Lower lobe of right lung (tissue), 2 donors: ENCODE results near the gene HIC1. TPM values are rescaled to one million over a fixed set of nuclear protein-coding genes. Genes with fewer than 3 reads are reported as not detected.
A peak's percentile ranks its signal among the peaks of the same experiment; 100 is the strongest.

Experiments
- ATAC-seq, 2 donors: fragments of 200-7000 bp; cut with Tn5 transposase; one replicate each; pipeline ENCODE4 v1.9.1; 2020 to 2022; ENCODE audit warnings: mild to moderate bottlenecking in 2 of 2, moderate library complexity in 2 of 2
- DNase-seq: peaks from one replicate; pipeline ENCODE4 v3.0.0-alpha.2; 2020
- H3K27ac ChIP-seq: fragments of 200-600 bp; one replicate; pipeline ENCODE4 v1.8.0; 2022
- H3K27me3 ChIP-seq: fragments of 200-600 bp; one replicate; pipeline ENCODE4 v1.8.0; 2022; ENCODE audit warnings: low read depth
- H3K36me3 ChIP-seq: fragments of 200-600 bp; one replicate; pipeline ENCODE4 v1.8.0; 2022; ENCODE audit warnings: mild to moderate bottlenecking
- H3K4me1 ChIP-seq: fragments of 200-600 bp; one replicate; pipeline ENCODE4 v1.8.0; 2022
- H3K4me3 ChIP-seq: fragments of 200-600 bp; one replicate; pipeline ENCODE4 v1.8.0; 2022; ENCODE audit warnings: mild to moderate bottlenecking
- H3K9me3 ChIP-seq: fragments of 200-600 bp; one replicate; pipeline ENCODE4 v1.8.0; 2022
- CTCF ChIP-seq: fragments of 200-600 bp; IDR thresholded peaks from one replicate; pipeline ENCODE4 v1.8.0; 2022; ENCODE audit warnings: antibody characterized with exemption, mild to moderate bottlenecking
- intact Hi-C: fragments of 100-400 bp; cut with DNase I; formaldehyde crosslinking; loops from one replicate; pipeline ENCODE4 v1.11.0; 2022
- total RNA-seq: library from RNA; stranded (reverse); fragmentation: NEBNext Ultra II Directional; extraction: Animal tissue kit (Norgen Biotek cat#: 25700); gene quantifications from one replicate; pipeline ENCODE4 v1.2.1, GENCODE V29; 2021
- donor health status: DM: no; HTN: yes; CAD: no; lungs with severe emphysema.

HIC1 gene
- total RNA-seq, 1 donor from 2014 or later, result 20.6 TPM

- peaks cover 27% of the 10 kb centered on the region for H3K4me1 ChIP-seq
- TF ChIP-seq CTCF, result no peak
- H3K4me3 ChIP-seq, result no peak overlapping the region
- intact Hi-C loops, result no loop called here
- ATAC-seq, result no peak
- H3K9me3 ChIP-seq, result no peaks in the 10 kb centered on the region
- peak overlapping the region; percentile 33 for H3K27ac ChIP-seq
- no peaks in the 10 kb centered on the region for H3K27me3 ChIP-seq
- no peaks in the 10 kb centered on the region for H3K36me3 ChIP-seq
- no peak for DNase-seq
Observed at GRCh38 chr17:2106308-2106955, 51.5 kb downstream of the HIC1 start.

GRCh38 chr17:2107050-2107449 is 52.1 kb downstream of the HIC1 start:
- no peaks in the 10 kb centered on the region for H3K36me3 ChIP-seq
- DNase-seq (no peak), ATAC-seq (no peak)
- peak overlapping the region; percentile 33 for H3K27ac ChIP-seq
- H3K27me3 ChIP-seq, result no peaks in the 10 kb centered on the region
- H3K4me1 ChIP-seq, result peaks cover 22% of the 10 kb centered on the region
- no peaks in the 10 kb centered on the region for H3K9me3 ChIP-seq
- H3K4me3 ChIP-seq, result no peak overlapping the region
- TF ChIP-seq CTCF, result no peak
- intact Hi-C loops, result no loop called here

GRCh38 chr17:2107506-2107905 is 52.6 kb downstream of the HIC1 start:
- no peaks in the 10 kb centered on the region for H3K36me3 ChIP-seq
- H3K4me1 ChIP-seq, result peaks cover 22% of the 10 kb centered on the region
- no peaks in the 10 kb centered on the region for H3K9me3 ChIP-seq
- ATAC-seq (peak in 1 of 2 donors; percentile 37), DNase-seq (no peak)
- no peak for TF ChIP-seq CTCF
- no peaks in the 10 kb centered on the region for H3K27me3 ChIP-seq
- intact Hi-C loops, result no loop called here
- H3K4me3 ChIP-seq, result no peak overlapping the region
- H3K27ac ChIP-seq, result peak overlapping the region; percentile 33

- H3K36me3 ChIP-seq, result no peaks in the 10 kb centered on the region
- no peak for TF ChIP-seq CTCF
- no peaks in the 10 kb centered on the region for H3K9me3 ChIP-seq
- H3K27me3 ChIP-seq, result no peaks in the 10 kb centered on the region
- intact Hi-C loops, result no loop called here
- peaks cover 22% of the 10 kb centered on the region for H3K4me1 ChIP-seq
- ATAC-seq (no peak), DNase-seq (no peak)
- H3K4me3 ChIP-seq, result no peak overlapping the region
- no peak overlapping the region for H3K27ac ChIP-seq
Observed at GRCh38 chr17:2108170-2108569, 53.3 kb downstream of the HIC1 start.

- ATAC-seq, result no peak
- Histone ChIP-seq H3K27me3 (no peaks in the 10 kb centered on the region), H3K27ac (no peak overlapping the region), H3K4me1 (peaks cover 22% of the 10 kb centered on the region), H3K9me3 (no peaks in the 10 kb centered on the region), H3K4me3 (no peak overlapping the region), H3K36me3 (no peaks in the 10 kb centered on the region)
- no peak for TF ChIP-seq CTCF
- intact Hi-C loops, result no loop called here
- no peak for DNase-seq
Observed at GRCh38 chr17:2110436-2110835, 55.5 kb downstream of the HIC1 start.
